Hematopoietic multipotent progenitor cell (in vitro differentiated cells): ENCODE data around the gene DNAJB4. TPM values are rescaled to one million over a fixed set of nuclear protein-coding genes. Genes with fewer than 3 reads are reported as not detected.
A peak's percentile ranks its signal among the peaks of the same experiment; 100 is the strongest.

ENCODE experiments used
- DNase-seq, 3 donors: peaks; one replicate each; pipeline ENCODE4 v3.0.0-alpha.2; 2011 to 2015; ENCODE audit warnings: low read depth in 2 of 3, low spot score in 2 of 3
- total RNA-seq: library from RNA; depleted of rRNA; stranded (reverse); fragments of >200 nt; gene quantifications from one replicate; pipeline ENCODE4 v1.2.3, GENCODE V29; 2012

The DNAJB4 gene
- total RNA-seq, 1 donor: 4.6 TPM

DNA sequence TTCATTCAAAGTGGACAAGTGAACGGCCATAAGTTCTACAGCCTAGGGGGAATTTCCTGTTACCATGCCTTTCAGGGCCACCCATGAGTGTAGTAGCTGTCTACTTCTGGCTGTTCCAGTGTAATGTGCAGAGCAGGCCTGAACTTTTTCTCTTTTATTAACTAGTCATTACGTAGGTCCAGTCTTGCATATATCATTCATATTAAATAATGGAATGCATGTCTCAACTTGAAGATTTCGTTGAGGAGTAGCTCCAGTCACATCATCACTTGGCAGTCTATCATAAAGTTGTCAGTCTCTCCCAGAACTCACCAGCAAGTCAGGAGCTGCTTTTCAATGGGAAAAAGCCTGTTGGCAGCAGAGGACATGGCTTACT lies 29.0 kb downstream of the DNAJB4 start:
- no peak for DNase-seq

DNA sequence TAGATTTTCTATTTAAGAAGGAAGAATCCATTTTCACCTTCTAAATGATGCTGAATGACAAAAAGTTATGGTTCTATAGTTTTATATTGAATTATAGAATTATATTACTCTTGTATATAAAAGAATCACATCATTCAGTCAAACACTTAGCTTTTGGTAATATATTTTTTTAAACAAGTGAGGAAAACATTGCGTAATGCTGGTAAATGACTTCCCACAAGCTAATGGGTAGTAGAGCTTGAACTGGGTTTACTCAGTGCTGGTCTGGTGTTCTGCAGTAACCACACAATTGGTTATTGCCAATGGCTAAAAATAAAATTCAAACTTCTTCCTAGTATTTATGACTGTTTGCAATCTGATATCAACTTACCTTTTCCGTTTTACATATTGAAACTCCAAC lies 30.4 kb downstream of the DNAJB4 start:
- DNase-seq: no peak

DNA sequence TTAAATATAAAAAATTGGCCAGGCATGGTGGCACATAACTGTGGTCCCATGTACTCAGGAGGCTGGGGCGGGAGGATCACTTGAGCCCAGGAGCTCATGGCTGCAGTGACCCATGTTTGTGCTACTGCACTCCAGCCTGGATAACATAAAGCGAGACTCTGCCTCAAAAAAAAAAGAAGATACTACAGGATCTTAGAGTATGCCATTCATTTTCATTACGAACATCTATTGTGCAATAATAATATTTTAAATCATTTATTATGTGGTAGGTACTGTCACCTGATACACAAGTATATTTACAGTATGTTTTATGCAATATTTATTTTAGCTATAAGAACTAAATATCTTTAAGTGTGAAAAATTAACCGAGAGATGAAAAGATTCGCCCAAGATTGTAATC lies 31.7 kb downstream of the DNAJB4 start:
- DNase-seq: no peak

DNA sequence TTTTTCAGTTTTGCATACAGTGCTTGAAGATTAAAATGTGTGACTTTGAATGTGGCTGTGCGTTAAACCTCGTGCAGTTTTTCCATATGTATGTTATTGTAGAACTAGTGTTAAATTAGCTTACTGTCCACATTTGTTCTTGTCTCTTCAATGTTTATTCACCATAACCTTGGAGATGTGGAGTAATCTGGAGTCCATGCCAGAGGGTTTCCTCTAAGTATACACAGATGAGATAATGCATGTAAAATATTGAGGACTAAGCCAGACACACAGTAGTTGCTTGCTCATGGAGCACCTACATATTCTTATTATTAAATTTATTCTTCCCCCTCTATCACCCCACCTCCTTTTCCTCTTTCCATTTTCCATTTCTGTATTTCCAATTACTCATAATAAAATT lies 33.3 kb downstream of the DNAJB4 start:
- no peak for DNase-seq

DNA sequence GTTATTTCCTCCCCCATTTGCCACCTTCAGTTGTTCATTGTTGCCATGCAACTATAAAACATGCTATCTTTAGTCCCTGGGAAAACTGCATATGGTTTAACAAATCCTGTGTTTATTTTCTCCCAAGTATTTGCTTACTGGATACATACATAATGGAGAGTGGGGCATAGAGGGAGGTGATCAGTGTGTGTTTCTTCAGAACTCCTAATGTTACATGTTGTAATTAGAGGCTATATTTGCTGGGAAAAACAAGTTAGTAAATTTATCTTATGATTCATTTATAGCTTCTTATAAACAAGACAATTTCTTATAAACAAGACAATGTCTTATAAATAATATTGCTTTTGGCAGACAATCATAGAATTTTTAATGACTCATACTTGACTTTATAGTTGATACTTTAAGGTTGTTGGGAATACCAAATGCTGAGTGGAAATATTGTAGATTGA lies 33.8 kb downstream of the DNAJB4 start:
- DNase-seq: no peak

DNA sequence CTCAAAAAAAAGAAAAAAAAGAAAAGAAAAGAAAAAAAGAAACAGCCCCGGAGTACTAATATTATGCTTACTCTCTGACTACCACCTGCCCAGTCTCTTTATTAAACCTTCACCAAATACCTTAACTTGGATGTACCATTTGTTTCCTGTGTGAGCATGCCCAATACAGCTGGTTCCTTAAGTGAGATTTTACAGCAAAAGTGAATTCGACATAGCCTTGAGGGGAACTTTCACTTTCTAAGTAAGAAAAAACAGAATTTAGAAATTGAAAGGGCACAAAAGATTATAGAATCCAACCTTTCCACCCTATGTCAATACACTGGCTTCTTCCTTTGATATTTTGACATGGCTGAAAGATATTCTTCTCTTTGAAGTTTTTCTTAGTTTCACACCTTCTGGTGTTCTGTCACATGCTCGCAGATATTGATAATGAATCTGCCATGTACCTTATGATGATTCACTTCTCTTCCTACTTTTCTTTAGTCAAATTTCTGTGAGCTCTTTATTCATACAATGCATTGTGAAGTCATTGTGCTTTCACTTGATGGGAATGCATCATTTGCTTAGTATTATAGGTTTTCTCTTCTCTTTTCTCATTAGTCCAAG lies 35.8 kb downstream of the DNAJB4 start:
- peak in 1 of 3 donors; percentile 28 for DNase-seq

DNA sequence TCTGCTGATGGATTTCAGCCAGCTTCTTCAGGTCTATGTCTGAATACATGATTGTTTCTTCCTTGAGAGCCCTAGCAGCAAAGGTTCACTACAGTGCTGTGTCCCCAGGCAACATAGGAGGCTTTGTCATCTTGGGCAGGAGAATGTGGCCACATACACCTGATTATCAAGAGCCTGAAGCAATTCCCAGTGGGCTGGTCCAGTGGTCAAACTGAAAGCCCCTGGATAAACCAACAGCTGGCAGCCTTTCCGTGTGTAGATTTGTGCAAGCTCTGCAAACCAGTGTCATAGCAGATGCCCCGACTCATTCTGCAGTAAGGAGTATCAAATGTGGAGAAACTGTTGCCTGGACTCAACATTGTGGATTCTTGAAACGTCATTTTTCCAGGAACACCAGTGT lies 38.7 kb downstream of the DNAJB4 start:
- DNase-seq: no peak

DNA sequence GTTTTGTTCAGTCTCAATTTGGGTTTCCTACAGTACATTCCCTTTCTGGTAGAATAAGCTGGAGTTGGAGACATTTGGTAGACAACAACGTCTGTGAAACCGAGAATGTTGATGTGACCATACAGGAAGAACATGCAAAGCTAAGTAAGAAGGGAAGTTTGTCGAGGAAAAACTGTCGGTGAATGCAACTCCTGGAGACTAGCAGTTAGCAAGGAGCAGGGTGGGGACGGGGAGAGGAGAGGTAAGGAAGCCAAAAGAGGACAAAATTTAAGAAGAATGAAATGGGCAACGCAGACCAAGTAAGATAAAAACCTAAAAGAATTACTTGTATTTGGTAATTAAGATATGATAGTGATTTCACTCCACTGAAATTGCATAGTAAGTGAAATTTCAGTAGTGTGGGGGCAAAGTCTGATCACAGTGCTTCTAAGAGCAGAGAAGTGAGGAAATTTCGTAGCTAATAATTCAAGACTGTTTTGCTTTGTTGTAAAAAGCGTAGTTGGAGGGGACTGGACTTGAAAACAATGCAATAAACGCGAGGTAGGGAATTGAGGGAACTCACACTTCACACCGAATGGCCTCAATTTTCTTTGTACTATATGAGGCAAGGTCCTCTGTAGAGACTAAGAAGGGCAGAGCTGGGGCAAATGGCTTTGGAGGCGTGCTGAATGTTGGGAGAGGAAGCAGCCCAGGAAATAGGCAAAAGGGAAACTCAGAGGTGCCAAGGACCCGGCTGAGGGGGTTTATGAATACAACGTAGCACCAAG lies 40.2 kb downstream of the DNAJB4 start:
- DNase-seq: peak in 1 of 3 donors; percentile 23

DNA sequence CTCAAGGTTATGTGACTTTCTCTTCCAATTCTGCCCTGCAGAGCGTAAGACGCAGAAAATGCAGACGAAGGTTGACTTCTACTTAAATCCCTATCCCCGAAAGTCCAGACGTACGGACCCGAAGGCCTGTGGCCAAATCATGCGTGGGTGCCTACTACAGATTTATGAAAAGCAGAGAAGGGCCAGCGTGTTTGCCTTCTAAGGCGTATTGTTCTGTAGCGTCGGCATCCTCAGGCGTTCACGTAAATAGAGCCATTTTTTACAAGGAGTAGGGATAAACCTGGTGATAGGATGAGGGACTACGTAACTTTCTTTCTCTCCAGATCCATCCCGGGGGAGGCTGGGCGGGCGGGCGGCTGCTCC lies 40.8 kb downstream of the DNAJB4 start:
- peak in 1 of 3 donors; percentile 22 for DNase-seq

DNA sequence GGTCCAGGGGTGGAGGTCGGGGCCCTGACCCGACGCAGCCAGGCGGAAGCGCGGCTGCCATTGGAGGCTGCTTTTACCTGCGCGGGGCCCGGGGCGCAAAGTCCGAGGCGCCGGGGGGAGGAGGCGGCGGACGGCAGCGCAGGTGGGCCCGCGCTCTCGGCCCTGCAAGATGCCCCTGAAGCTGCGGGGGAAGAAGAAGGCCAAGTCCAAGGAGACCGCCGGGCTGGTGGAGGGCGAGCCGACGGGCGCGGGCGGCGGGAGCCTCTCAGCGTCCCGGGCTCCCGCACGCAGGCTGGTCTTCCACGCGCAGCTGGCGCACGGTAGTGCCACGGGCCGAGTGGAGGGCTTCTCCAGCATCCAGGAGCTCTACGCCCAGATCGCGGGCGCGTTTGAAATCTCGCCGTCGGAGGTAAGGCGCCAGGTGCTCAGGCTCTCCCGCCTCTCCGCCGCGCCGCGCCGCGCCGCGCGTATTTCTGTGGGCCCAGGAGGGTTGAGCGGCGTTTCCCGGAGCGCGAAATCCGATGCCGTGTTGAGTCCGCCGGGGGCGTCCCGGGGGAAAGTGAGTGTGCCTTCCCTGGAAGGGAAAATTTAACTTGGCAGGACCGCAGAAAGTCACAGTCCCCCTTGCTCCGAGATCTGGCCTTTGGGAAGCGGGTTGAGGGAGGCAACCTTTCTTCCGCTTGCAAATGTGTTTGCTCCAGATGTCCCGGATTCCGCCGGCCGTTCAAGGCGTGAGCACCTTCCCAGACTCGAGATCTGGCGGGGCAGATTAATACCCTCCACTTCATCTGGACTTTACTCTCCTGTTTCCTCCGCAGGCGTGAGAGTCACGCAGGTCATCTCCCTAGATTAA lies 41.4 kb downstream of the DNAJB4 start, which contains the start of gene GIPC2:
Gene GIPC2 (plus strand): TSS at position 41 of the 853 bp plus-strand sequence. CDS start 129 bp downstream, at position 170.
- peak in 2 of 3 donors; percentile 14 to 30 for DNase-seq

DNA sequence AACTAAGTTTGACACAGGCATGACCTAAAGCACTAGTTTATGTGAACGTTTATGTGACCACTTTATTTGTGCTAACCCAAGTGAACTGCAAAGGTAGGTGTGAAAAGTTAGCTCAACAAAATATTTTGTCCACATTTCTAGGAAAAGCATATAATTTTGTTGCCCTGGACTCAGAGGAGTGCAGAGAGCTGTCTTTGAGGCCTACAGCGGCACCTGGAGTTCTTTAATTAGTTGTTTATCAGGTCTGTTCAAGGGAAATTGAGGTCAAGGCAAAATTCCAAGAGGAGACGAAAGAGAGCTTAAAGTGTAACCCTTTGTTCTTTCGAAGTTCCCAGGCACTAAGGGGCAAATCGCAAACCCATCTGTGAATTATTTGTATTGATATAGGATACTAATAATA lies 42.4 kb downstream of the DNAJB4 start:
- DNase-seq: no peak

DNA sequence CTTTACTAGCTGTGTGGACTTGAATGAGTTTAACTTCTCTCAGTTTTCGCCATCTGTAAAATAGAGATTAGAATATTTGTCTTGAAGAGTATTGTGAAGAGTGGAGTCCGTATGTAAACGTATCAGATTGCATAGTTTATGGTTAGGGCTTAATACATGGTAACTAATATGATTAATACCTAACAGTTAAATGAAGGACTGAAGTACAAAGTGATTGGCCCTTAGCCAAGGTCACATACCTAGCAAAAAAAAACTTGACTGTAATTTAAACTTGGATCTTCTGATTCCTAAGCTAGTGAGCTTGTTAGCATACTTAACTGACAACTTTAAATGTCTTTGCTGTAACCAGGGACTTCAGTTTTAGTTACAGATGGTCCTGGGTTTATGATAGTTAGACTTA lies 42.9 kb downstream of the DNAJB4 start:
- DNase-seq: no peak

DNA sequence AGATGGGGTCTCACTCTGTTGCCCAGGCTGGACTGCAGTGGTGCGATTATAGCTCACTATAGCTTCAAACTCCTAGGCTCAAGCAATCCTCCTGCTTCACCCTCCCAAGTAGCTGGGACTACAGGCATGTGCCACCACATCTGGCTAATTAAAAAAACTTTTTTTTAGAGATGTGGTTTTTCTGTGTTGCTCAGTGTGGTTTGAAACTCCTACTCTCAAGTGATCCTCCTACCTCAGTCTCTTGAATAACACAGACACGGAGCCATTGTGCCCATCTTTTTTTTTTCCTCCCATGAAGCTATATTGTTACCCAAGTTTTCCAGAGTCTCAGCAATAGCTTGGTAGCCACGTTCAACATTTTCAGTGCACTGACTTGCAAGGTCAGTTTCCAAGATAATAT lies 43.7 kb downstream of the DNAJB4 start:
- no peak for DNase-seq

DNA sequence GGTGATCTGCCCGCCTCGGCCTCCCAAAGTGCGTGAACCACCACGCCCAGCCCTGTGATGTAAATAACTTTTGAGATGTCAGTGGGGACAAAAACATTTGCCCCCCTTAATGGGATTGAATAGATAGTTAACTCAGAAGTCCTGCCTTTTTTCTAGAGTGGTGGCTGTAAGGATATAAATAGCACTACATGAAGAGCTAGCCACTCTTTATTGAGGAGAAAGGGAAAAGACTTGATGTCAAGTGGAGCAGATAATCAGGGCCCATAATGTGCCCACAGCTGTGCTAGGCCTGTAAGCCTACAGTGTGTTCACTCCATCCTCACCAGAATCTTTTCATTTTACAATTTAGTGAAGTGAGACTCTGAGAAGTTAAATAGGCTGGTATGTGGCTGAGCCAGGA lies 44.7 kb downstream of the DNAJB4 start:
- no peak for DNase-seq

DNA sequence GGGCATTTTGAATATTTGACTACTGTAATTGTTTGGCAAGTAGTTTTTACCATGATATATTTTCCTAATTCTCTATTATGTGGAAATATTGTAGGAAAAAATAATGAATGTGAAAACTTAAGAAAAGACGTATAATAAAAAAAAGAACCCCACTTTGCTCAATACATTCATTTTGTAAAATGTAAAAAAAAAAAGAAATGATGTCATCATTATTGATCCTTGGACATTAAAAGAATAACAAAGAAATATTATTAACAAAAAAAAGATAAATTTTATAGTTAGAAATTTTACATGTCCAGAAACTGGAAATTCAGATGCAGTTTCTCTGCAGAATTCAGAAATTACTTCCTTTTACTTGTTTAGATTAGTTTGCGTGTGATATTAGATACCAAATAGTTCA lies 46.3 kb downstream of the DNAJB4 start:
- DNase-seq: no peak

DNA sequence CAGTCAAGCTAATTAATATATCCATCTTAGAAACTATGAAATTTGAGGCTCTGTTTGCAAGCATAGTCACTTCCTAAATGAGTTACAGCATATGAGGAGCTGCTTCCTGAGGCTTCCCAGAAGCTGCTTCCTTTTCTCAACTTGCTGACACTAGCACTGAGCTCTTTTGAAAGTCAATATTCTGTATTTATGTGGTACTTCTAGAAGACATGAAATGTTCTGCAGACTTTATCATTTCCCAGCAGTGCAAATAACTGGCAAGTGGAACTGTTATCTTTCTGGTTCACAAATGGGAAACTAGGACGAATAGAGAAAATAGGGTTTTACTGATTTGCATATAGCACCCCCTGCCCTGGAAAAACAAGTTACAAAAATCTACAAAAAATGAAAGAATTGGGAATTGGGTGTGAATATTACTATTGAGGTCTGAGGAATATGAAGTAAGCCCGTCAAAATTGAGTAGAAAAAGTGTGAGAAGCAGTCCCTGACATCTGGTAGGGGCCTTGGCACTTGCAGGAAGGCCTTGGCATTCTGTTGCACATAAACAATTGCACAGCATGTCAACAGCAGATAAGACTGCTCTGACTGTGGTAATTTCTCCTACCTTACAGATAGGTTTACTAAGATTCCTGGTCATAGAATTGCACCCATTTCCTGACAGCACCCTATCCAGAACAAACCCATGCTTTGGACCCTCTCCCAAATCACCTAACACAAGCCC lies 48.1 kb downstream of the DNAJB4 start:
- DNase-seq: peak in 1 of 3 donors; percentile 13

DNA sequence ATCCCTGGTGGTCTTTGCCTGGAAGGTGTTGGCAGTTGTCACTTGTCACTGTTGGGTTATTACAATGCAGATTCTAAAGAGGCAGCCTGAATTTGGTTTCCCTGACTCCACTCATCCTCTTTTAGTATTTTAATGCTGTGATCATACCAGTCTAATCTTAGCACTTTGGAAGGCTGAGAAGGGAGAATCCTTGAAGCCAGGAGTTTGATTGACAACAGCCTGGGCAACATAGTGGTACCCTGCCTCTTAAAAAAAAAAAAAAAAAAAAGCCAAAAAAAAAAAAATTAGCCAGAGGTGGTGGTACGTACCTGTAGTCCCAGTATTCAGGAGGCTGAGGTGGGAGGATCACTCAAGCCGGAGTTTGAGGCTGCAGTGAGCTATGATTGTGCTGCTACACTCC lies 48.8 kb downstream of the DNAJB4 start:
- no peak for DNase-seq

DNA sequence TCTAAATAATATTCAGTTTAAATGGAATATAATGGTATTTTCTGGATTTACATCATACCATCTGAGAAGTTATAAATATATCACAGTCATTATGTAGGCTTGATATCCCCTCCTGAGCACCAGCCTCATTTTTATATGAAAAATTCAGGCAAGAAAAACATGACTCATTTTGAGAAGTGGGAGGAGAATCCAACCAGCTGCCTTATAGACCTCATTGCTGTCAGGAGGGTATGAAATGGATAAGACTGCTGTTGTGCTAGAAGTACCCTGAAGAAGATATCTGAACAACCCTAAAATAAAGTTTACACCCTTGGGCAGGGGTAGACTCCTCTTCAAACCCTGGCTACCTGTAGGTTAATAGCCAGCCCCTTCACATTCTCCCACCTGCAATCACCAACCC lies 49.8 kb downstream of the DNAJB4 start:
- no peak for DNase-seq

DNA sequence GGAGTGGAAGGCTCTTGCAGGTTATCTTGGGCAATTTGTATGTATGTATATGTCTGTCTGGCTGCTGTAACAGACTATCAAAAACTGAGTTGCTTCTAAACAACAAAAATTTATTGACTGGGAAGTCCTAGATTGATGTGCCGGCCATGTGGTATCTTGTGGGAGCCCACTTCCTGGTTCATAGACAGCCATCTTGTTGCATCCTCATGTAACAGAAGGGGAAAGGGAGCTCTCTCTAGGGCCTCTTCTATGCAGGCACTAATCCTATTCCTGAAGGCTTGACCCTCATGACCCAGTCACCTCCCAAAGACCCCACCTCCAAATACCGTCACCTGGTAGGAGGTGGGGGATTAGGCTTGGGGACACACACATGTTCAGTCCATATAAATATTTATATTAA lies 50.2 kb downstream of the DNAJB4 start:
- no peak for DNase-seq

DNA sequence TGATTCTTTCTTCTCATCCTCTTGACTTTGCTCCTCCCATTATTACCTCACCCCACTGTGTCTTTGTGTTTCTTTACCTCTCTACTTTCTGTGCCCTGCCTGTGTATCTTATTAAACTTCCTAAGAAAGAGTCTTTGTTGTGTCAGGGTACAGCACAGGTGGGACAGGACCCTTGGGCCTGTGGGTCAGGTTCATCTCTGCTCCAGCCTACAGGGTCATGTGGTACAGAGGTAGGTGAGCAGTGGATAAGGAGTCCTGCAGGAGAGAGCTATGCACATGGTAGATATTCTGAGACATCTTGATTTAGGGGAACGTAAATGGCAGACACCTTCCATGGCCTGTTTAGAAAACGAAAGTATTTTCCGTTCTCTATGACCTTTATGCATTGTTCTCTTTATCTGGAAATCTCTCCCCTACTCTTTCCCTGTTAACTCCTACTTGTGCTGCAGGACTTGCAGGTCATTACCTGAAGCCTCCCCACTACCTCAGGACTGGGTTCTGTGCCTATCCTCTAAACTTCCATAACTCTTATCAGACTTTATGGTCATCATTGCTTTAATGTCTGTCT lies 50.9 kb downstream of the DNAJB4 start:
- no peak for DNase-seq

DNA sequence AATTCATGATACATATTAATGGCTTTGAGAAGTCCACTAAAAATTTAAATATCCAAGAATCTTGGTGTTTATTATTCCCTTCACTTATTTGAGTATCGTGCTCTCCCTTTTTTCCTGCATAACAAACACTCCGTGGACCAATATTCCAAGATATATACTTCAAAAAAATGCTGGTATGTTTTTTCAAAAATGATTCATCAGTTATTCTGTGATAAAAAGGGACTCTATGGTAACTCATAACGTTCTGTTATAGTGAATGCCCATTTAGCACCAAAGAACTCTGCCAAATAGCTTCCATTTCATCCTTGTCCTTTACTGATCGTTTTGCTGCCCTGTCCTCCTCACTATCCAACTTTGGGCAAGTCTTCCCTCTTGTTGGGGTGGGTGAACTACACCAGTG lies 53.9 kb downstream of the DNAJB4 start:
- DNase-seq: no peak
